ENCODE data around the gene GRB2. TPM values are rescaled to one million over a fixed set of nuclear protein-coding genes. Genes with fewer than 3 reads are reported as not detected.
A peak's percentile ranks its signal among the peaks of the same experiment; 100 is the strongest.

GRB2 gene
- total and polyA plus RNA-seq, 10 of the 15 experiments (the other 5 are each of a cell fraction or from before 2014, with no cell fraction given): 113 to 268 (median 158) TPM

DNA sequence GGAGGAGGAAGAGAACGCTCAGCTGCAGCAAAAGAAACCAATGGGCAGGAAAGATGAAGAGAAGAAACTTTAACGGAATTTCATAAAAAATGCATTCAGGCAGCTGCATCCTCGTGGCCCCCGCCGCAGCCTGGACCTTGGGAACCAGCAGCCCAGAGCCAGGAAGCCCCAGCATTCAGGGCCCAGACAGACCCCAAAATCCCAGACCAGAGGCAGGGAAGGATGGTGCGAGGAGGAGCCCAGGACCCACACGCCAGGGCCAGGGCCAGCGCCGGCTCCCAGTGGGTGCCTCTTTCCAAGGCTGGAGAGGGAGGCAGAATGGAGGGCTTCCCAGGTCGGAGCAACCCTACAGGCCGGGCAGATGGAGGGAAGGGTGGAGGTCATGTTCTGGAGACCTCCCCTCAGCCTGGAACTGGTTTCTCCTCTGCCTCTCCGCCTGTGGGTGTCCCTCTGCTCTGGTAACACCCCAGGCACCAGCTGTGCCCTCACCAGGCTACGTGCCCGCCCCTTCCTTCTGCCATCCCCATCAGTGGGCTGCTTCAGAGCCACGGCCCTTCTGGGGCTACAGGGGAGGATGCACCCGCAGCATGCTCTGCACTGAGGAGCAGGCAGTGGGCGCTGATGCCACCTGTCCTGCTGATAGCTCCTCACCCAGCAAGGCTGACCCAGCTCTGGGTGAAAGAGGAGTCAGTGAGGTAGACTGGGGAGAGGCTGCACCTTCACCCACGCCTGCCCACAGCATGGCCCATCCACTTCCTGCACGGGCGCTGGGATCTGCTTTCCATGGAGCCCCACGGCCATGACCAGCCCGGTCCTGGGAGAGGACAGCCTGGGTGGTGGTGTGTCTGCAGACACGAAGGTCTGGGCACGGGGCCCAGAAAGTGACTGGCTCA is 133.3 kb downstream of the GRB2 start (continued):
- TF ChIP-seq NR2F1 (conservative IDR thresholded peaks at IDR 0.05) (no peak), SREBF2 (IDR thresholded peaks at IDR 0.05; ENCODE audit: low read length) (no peak)

- Histone ChIP-seq H3K9ac (ENCODE audit: control insufficient read depth, insufficient read depth, low read length) (peak overlapping the region; percentile 90), H3K27ac (ENCODE audit: control insufficient read depth, insufficient read depth) (peak overlapping the region; percentile 91), H3K36me3 (ENCODE audit: control insufficient read depth in 2 of 2, insufficient read depth in 2 of 2, low read length in 1 of 2) (peaks cover 14 to 20% of the 10 kb centered on the region in 2 experiments; a peak in 3 of 4 replicates), H3K27me3 (replicated peaks in 1 of 2; ENCODE audit: control insufficient read depth in 2 of 2, insufficient read depth in 2 of 2, low read length in 1 of 2) (no peaks in the 10 kb centered on the region), H4K20me1 (ENCODE audit: control insufficient read depth, insufficient read depth) (no peaks in the 10 kb centered on the region), H3K9me3 (replicated peaks; ENCODE audit: control insufficient read depth, insufficient read depth, low read length) (no peaks in the 10 kb centered on the region), H3K4me1 (ENCODE audit: control insufficient read depth, insufficient read depth, low read length) (peaks cover 24% of the 10 kb centered on the region), H3K4me3 (peak overlapping the region; percentile 70), H3K79me2 (ENCODE audit: control insufficient read depth, insufficient read depth, low read length) (peaks cover 32% of the 10 kb centered on the region), H3K4me2 (ENCODE audit: control insufficient read depth, insufficient read depth) (peak overlapping the region; percentile 81; the same call in 1 of the 2 replicates), H2AFZ (ENCODE audit: control insufficient read depth, low read depth, low read length) (peak overlapping the region; percentile 82)
- no peak for FAIRE-seq
- SMC1A ChIA-PET (ENCODE audit: uncharacterized antibody, unreplicated experiment): interaction anchor here (1.0 to 2.8 kb wide), 16 partner anchors 10 to 310 kb away, joined by 3 to 24 read pairs (median 6); partner anchors contain the start of genes GGA3, GRB2, MRPS7 and SLC25A19
- in situ Hi-C loops (cut with MboI) (loop anchor here (5.0 kb wide), 1 partner anchor 141 kb away; no protein-coding TSS in a partner anchor), intact Hi-C loops (cut with micrococcal nuclease; ENCODE audit: unreplicated experiment) (loop anchor here (2.0 kb wide), 2 partner anchors 133 to 141 kb away; partner anchors contain the start of gene GRB2)
- TSS peak; percentile 73 for BruUV-seq (replicated peaks)
- no peak for DNase-seq (ENCODE audit: low read depth, low spot score)
- RAD21 ChIA-PET (ENCODE audit: unreplicated experiment): interaction anchor here (0.6 to 4.8 kb wide), 31 partner anchors 10 to 326 kb away, joined by 3 to 68 read pairs (median 6); partner anchors contain the start of genes GGA3, GRB2, MRPL58 and MRPS7
- ATAC-seq: peak; percentile 82
- POLR2A ChIA-PET: interaction anchor here (0.6 to 6.4 kb wide), 22 partner anchors 10 to 157 kb away, joined by 3 to 73 read pairs (median 4); partner anchors contain the start of genes GGA3, GRB2, MRPS7 and SLC25A19
- WGBS (ENCODE audit: insufficient coverage, insufficient replicate concordance, low lambda C conversion rate, missing lambda C conversion rate): under 1% methylated on average over 73 of the region's 74 CpGs
- CTCF ChIA-PET: interaction anchor here (0.6 to 5.3 kb wide), 43 partner anchors 10 to 362 kb away, joined by 3 to 58 read pairs (median 5); partner anchors contain the start of genes GGA3, GRB2, MRPL58 and MRPS7
- peak; percentile 65 for TF ChIP-seq HCFC1 (IDR thresholded peaks at IDR 0.05; ENCODE audit: low read length)
- peak; percentile 79 for TF ChIP-seq POLR2A (IDR thresholded peaks at IDR 0.05; ENCODE audit: low read depth, low read length)
- peak in 1 of 2 experiments; percentile 75; a peak in 2 of 4 replicates for TF ChIP-seq SRF (IDR thresholded peaks at IDR 0.05; ENCODE audit: low read depth in 2 of 2, low read length in 2 of 2)
- peak; percentile 69; the same call in 1 of the 2 replicates for TF ChIP-seq DPF2 (IDR thresholded peaks at IDR 0.05)
- TF ChIP-seq RUNX3 (IDR thresholded peaks at IDR 0.05; ENCODE audit: low read length): 0 out of 2 replicates have a peak, but pooled peaks have one; percentile 34
- TF ChIP-seq FOXM1 (IDR thresholded peaks at IDR 0.05; ENCODE audit: low read depth, low read length): no peak
- no peak for TF ChIP-seq NFIC (IDR thresholded peaks at IDR 0.05; ENCODE audit: low read depth, low read length)
- TF ChIP-seq FOXK2 (IDR thresholded peaks at IDR 0.05): no peak
- TF ChIP-seq SIX5 (IDR thresholded peaks at IDR 0.05; ENCODE audit: low read depth, low read length, severe bottlenecking): peak; percentile 32
- 0 out of 2 replicates have a peak, but pooled peaks have one; percentile 17 for TF ChIP-seq CBX5 (IDR thresholded peaks at IDR 0.05; ENCODE audit: low read depth)
- TF ChIP-seq GATAD2B (conservative IDR thresholded peaks at IDR 0.05; ENCODE audit: low read depth): peak; percentile 91
- TF ChIP-seq MEF2B (IDR thresholded peaks at IDR 0.05; ENCODE audit: partially characterized antibody, poor library complexity, severe bottlenecking): no peak
- TF ChIP-seq NR2C1 (IDR thresholded peaks at IDR 0.05): peak; percentile 76
- TF ChIP-seq CREM (IDR thresholded peaks at IDR 0.05; ENCODE audit: low read depth): peak; percentile 95
- TF ChIP-seq, protein P1, sequence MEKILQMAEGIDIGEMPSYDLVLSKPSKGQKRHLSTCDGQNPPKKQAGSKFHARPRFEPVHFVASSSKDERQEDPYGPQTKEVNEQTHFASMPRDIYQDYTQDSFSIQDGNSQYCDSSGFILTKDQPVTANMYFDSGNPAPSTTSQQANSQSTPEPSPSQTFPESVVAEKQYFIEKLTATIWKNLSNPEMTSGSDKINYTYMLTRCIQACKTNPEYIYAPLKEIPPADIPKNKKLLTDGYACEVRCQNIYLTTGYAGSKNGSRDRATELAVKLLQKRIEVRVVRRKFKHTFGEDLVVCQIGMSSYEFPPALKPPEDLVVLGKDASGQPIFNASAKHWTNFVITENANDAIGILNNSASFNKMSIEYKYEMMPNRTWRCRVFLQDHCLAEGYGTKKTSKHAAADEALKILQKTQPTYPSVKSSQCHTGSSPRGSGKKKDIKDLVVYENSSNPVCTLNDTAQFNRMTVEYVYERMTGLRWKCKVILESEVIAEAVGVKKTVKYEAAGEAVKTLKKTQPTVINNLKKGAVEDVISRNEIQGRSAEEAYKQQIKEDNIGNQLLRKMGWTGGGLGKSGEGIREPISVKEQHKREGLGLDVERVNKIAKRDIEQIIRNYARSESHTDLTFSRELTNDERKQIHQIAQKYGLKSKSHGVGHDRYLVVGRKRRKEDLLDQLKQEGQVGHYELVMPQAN (conservative IDR thresholded peaks at IDR 0.05): peak; percentile 94
- TF ChIP-seq POLR2AphosphoS2 (IDR thresholded peaks at IDR 0.05; ENCODE audit: low read depth, low read length): 0 out of 2 replicates have a peak, but pooled peaks have one; percentile 23
Measured at GRCh38 chr17:75271233-75271954, 134.1 kb downstream of the GRB2 start.

Measured in GM12878 (cell line).